ENCODE results near the gene CCNL2. TPM values are rescaled to one million over a fixed set of nuclear protein-coding genes. Genes with fewer than 3 reads are reported as not detected.

The CCNL2 gene
- total and polyA plus RNA-seq, 2 experiments from 2014 or later = 166 to 284 TPM

DNA sequence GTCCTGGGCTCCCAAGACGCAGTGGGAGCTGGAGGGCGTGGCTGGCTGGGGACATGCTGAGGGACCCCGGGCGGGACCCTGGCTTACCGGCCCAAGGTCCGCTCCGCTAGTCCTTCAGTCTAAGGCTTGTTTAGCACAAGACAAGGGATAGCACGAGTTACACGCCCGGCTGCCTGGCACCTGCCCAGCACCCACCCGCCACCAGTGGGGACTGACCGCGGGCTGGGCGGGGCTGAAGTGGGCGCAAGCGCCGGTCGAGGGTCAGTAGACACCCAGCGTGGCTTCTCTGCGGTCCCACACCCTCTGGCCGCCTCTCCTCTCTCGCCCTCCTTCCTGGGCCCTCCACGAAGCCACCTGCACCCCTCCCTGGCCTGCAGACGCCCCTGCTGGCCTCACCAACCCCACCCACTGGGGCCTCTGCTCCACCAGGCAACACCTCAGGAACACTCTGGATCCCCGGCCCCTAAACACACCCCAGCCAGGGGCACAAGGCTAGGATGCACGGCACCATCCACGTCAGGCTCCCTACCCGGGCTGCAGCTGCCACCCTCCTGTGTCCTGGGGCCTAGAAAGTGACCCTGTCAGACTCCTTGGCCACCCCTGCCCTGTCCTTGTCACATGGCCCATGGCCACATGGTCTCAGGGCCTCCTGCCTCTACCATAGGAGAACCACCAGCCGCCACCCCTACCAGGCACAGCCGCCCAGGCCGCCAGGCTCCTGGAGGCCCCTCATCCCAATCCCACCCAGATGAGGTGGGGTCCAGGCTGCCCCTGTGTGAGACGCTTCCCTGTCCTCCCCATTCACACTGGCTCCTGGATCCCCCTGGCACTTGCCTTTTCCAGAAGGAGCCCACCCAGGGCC, 62.0 kb downstream of the CCNL2 start:
- H3K4me1 ChIP-seq (ENCODE audit: insufficient read depth) = no peaks in the 10 kb centered on the region
- H3K27ac ChIP-seq = no peak overlapping the region
- no peak overlapping the region for H2AFZ ChIP-seq
- H3K36me3 ChIP-seq (replicated peaks; ENCODE audit: insufficient read depth, low read depth) = no peaks in the 10 kb centered on the region
- no peaks in the 10 kb centered on the region for H3K27me3 ChIP-seq
- no peaks in the 10 kb centered on the region for H4K20me1 ChIP-seq (ENCODE audit: insufficient read depth, poor library complexity, severe bottlenecking)
- DNase-seq (ENCODE audit: low spot score) = no peak
- H3K4me2 ChIP-seq = no peak overlapping the region
- no peaks in the 10 kb centered on the region for H3K79me2 ChIP-seq
- WGBS (ENCODE audit: low lambda C conversion rate, missing lambda C conversion rate) = 97% methylated on average over 31 of the region's 32 CpGs
- H3K9me2 ChIP-seq (replicated peaks; ENCODE audit: insufficient read depth) = no peaks in the 10 kb centered on the region
- no peaks in the 10 kb centered on the region for H3K9me3 ChIP-seq (ENCODE audit: low read depth)
- TF ChIP-seq EZH2phosphoT487 (IDR thresholded peaks at IDR 0.05; ENCODE audit: low read depth, severe bottlenecking, unreplicated experiment) = no peak
- TF ChIP-seq, protein P1, sequence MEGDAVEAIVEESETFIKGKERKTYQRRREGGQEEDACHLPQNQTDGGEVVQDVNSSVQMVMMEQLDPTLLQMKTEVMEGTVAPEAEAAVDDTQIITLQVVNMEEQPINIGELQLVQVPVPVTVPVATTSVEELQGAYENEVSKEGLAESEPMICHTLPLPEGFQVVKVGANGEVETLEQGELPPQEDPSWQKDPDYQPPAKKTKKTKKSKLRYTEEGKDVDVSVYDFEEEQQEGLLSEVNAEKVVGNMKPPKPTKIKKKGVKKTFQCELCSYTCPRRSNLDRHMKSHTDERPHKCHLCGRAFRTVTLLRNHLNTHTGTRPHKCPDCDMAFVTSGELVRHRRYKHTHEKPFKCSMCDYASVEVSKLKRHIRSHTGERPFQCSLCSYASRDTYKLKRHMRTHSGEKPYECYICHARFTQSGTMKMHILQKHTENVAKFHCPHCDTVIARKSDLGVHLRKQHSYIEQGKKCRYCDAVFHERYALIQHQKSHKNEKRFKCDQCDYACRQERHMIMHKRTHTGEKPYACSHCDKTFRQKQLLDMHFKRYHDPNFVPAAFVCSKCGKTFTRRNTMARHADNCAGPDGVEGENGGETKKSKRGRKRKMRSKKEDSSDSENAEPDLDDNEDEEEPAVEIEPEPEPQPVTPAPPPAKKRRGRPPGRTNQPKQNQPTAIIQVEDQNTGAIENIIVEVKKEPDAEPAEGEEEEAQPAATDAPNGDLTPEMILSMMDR (IDR thresholded peaks at IDR 0.05; ENCODE audit: poor library complexity) = no peak
- TF ChIP-seq EZH2 (IDR thresholded peaks at IDR 0.05; ENCODE audit: borderline replicate concordance) = no peak
- H3K4me3 ChIP-seq = no peak overlapping the region

- Histone ChIP-seq H3K4me1 (ENCODE audit: insufficient read depth) (peaks cover 2% of the 10 kb centered on the region), H2AFZ (no peak overlapping the region), H3K27me3 (no peaks in the 10 kb centered on the region), H4K20me1 (ENCODE audit: insufficient read depth, poor library complexity, severe bottlenecking) (no peaks in the 10 kb centered on the region), H3K9me2 (replicated peaks; ENCODE audit: insufficient read depth) (no peaks in the 10 kb centered on the region), H3K27ac (no peak overlapping the region), H3K4me3 (no peak overlapping the region), H3K4me2 (no peak overlapping the region), H3K9me3 (ENCODE audit: low read depth) (no peaks in the 10 kb centered on the region), H3K79me2 (no peaks in the 10 kb centered on the region), H3K36me3 (replicated peaks; ENCODE audit: insufficient read depth, low read depth) (no peaks in the 10 kb centered on the region)
- TF ChIP-seq, protein P1 (IDR thresholded peaks at IDR 0.05; ENCODE audit: poor library complexity) = no peak
- TF ChIP-seq EZH2 (IDR thresholded peaks at IDR 0.05; ENCODE audit: borderline replicate concordance) = no peak
- no peak for TF ChIP-seq EZH2phosphoT487 (IDR thresholded peaks at IDR 0.05; ENCODE audit: low read depth, severe bottlenecking, unreplicated experiment)
- DNase-seq (ENCODE audit: low spot score) = no peak
- 97% methylated on average over 23 of the region's 26 CpGs for WGBS (ENCODE audit: low lambda C conversion rate, missing lambda C conversion rate)
Observed at GRCh38 chr1:1336446-1336845, 62.7 kb downstream of the CCNL2 start.

DNA sequence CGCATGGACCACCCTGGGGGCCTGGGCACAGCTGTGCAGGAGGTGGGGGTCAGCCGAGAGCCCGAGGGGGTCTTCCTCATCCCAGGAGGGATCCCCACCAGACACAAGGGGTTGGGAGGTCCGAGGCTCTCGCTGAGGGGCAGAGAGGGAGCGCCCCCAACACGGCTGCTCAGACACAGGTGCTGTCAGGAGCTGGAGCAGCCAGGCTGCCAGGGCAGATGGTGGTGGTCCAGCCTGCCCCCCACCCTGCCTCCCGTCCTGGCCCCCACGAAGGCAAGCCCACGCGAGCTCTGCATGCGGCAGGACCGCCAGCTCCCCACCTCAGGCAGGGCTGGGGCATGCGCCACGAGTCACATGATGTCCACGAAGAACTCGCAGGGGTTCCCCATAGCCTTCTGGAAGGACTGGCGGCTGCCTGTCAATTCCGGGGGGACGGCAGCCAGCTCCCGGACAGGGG, 63.3 kb downstream of the CCNL2 start:
- Histone ChIP-seq H4K20me1 (ENCODE audit: insufficient read depth, poor library complexity, severe bottlenecking) (no peaks in the 10 kb centered on the region), H3K27me3 (no peaks in the 10 kb centered on the region), H3K79me2 (no peaks in the 10 kb centered on the region), H3K9me3 (ENCODE audit: low read depth) (no peaks in the 10 kb centered on the region), H2AFZ (no peak overlapping the region), H3K9me2 (replicated peaks; ENCODE audit: insufficient read depth) (no peaks in the 10 kb centered on the region), H3K4me2 (no peak overlapping the region), H3K4me3 (no peak overlapping the region), H3K4me1 (ENCODE audit: insufficient read depth) (peaks cover 8% of the 10 kb centered on the region), H3K36me3 (replicated peaks; ENCODE audit: insufficient read depth, low read depth) (no peaks in the 10 kb centered on the region), H3K27ac (no peak overlapping the region)
- no peak for DNase-seq (ENCODE audit: low spot score)
- TF ChIP-seq EZH2phosphoT487 (IDR thresholded peaks at IDR 0.05; ENCODE audit: low read depth, severe bottlenecking, unreplicated experiment) (no peak), EZH2 (IDR thresholded peaks at IDR 0.05; ENCODE audit: borderline replicate concordance) (no peak)
- TF ChIP-seq, protein P1 (IDR thresholded peaks at IDR 0.05; ENCODE audit: poor library complexity) = no peak
- 100% methylated on average over 11 of the region's 21 CpGs for WGBS (ENCODE audit: low lambda C conversion rate, missing lambda C conversion rate)

Small RNA genes lying within 50 kb of the gene (microRNA-seq; reads per million reads assigned to microRNA genes)
- 2.2 reads per million for gene MIR6808

Other genes starting within 250 kb of the CCNL2 start
- not detected in 2 replicates for gene TTLL10, start 225.5 kb downstream of the CCNL2 start, total RNA-seq
- gene TTLL10, start 225.5 kb downstream of the CCNL2 start, polyA plus RNA-seq = 0.38 and 0.69 TPM in 2 replicates
- not detected in 2 replicates for gene TNFRSF18, start 192.7 kb downstream of the CCNL2 start, total RNA-seq
- 0.86 and 1.3 TPM in 2 replicates for gene TNFRSF18, start 192.7 kb downstream of the CCNL2 start, polyA plus RNA-seq
- gene TNFRSF4, start 185.2 kb downstream of the CCNL2 start, total RNA-seq = 0.28 TPM in 1 of 2 replicates, not detected in the other
- gene TNFRSF4, start 185.2 kb downstream of the CCNL2 start, polyA plus RNA-seq = 0.34 TPM in 1 of 2 replicates, not detected in the other
- gene SDF4, start 167.3 kb downstream of the CCNL2 start, total RNA-seq = 110 and 156 TPM in 2 replicates
- gene SDF4, start 167.3 kb downstream of the CCNL2 start, polyA plus RNA-seq = 296 and 311 TPM in 2 replicates
- 28.8 and 28.9 TPM in 2 replicates for gene B3GALT6, start 167.1 kb downstream of the CCNL2 start, total RNA-seq
- 36.3 and 36.9 TPM in 2 replicates for gene B3GALT6, start 167.1 kb downstream of the CCNL2 start, polyA plus RNA-seq
- gene C1QTNF12, start 152.6 kb downstream of the CCNL2 start, total RNA-seq = 3.8 and 4.1 TPM in 2 replicates
- gene C1QTNF12, start 152.6 kb downstream of the CCNL2 start, polyA plus RNA-seq = 5.2 and 6.6 TPM in 2 replicates
- 31.3 and 31.7 TPM in 2 replicates for gene UBE2J2, start 125.5 kb downstream of the CCNL2 start, total RNA-seq
- gene UBE2J2, start 125.5 kb downstream of the CCNL2 start, polyA plus RNA-seq = 66.7 and 81.0 TPM in 2 replicates
- gene SCNN1D, start 118.9 kb downstream of the CCNL2 start, total RNA-seq = 1.0 and 1.8 TPM in 2 replicates
- 3.5 and 3.9 TPM in 2 replicates for gene SCNN1D, start 118.9 kb downstream of the CCNL2 start, polyA plus RNA-seq
- gene ACAP3, start 91.4 kb downstream of the CCNL2 start, total RNA-seq = 50.9 and 56.0 TPM in 2 replicates
- 87.1 and 108 TPM in 2 replicates for gene ACAP3, start 91.4 kb downstream of the CCNL2 start, polyA plus RNA-seq
- gene PUSL1, start 90.7 kb downstream of the CCNL2 start, total RNA-seq = 27.7 and 36.2 TPM in 2 replicates
- gene PUSL1, start 90.7 kb downstream of the CCNL2 start, polyA plus RNA-seq = 27.4 and 37.2 TPM in 2 replicates
- gene INTS11, start 74.7 kb downstream of the CCNL2 start, total RNA-seq = 72.1 and 80.6 TPM in 2 replicates
- 73.7 and 80.4 TPM in 2 replicates for gene INTS11, start 74.7 kb downstream of the CCNL2 start, polyA plus RNA-seq
- 12.8 and 22.9 TPM in 2 replicates for gene CPTP, start 74.5 kb downstream of the CCNL2 start, total RNA-seq
- 43.2 and 45.6 TPM in 2 replicates for gene CPTP, start 74.5 kb downstream of the CCNL2 start, polyA plus RNA-seq
- gene TAS1R3, start 68.1 kb downstream of the CCNL2 start, total RNA-seq = 0.17 TPM in 1 of 2 replicates, not detected in the other
- gene TAS1R3, start 68.1 kb downstream of the CCNL2 start, polyA plus RNA-seq = 0.42 and 1.0 TPM in 2 replicates
- 58.0 and 61.6 TPM in 2 replicates for gene DVL1, start 49.9 kb downstream of the CCNL2 start, total RNA-seq
- gene DVL1, start 49.9 kb downstream of the CCNL2 start, polyA plus RNA-seq = 49.1 and 50.5 TPM in 2 replicates
- 138 and 155 TPM in 2 replicates for gene MXRA8, start 40.8 kb downstream of the CCNL2 start, total RNA-seq
- 242 and 261 TPM in 2 replicates for gene MXRA8, start 40.8 kb downstream of the CCNL2 start, polyA plus RNA-seq
- 92.9 and 105 TPM in 2 replicates for gene AURKAIP1, start 24.1 kb downstream of the CCNL2 start, total RNA-seq
- 238 and 246 TPM in 2 replicates for gene AURKAIP1, start 24.1 kb downstream of the CCNL2 start, polyA plus RNA-seq
- gene MRPL20, start 8.0 kb upstream of the CCNL2 start, total RNA-seq = 107 and 115 TPM in 2 replicates
- gene MRPL20, start 8.0 kb upstream of the CCNL2 start, polyA plus RNA-seq = 176 and 193 TPM in 2 replicates
- gene ANKRD65, start 21.9 kb upstream of the CCNL2 start, total RNA-seq = 2.1 and 6.5 TPM in 2 replicates
- gene ANKRD65, start 21.9 kb upstream of the CCNL2 start, polyA plus RNA-seq = 5.5 and 7.3 TPM in 2 replicates
- gene VWA1, start 36.4 kb upstream of the CCNL2 start, total RNA-seq = 37.7 and 38.1 TPM in 2 replicates
- gene VWA1, start 36.4 kb upstream of the CCNL2 start, polyA plus RNA-seq = 114 and 131 TPM in 2 replicates
- 0.10 TPM in 1 of 2 replicates, not detected in the other for gene ATAD3C, start 50.4 kb upstream of the CCNL2 start, total RNA-seq
- 0.99 and 1.2 TPM in 2 replicates for gene ATAD3C, start 50.4 kb upstream of the CCNL2 start, polyA plus RNA-seq
- gene ATAD3B, start 72.4 kb upstream of the CCNL2 start, total RNA-seq = 11.4 and 13.4 TPM in 2 replicates
- 33.2 and 40.5 TPM in 2 replicates for gene ATAD3B, start 72.4 kb upstream of the CCNL2 start, polyA plus RNA-seq
- 15.5 and 16.7 TPM in 2 replicates for gene ATAD3A, start 112.8 kb upstream of the CCNL2 start, total RNA-seq
- 46.7 and 49.4 TPM in 2 replicates for gene ATAD3A, start 112.8 kb upstream of the CCNL2 start, polyA plus RNA-seq
- 4.3 and 6.2 TPM in 2 replicates for gene TMEM240, start 141.3 kb upstream of the CCNL2 start, total RNA-seq
- gene TMEM240, start 141.3 kb upstream of the CCNL2 start, polyA plus RNA-seq = 2.1 and 2.6 TPM in 2 replicates
- gene SSU72, start 175.5 kb upstream of the CCNL2 start, total RNA-seq = 75.7 and 85.0 TPM in 2 replicates
- gene SSU72, start 175.5 kb upstream of the CCNL2 start, polyA plus RNA-seq = 192 and 203 TPM in 2 replicates
- gene FNDC10, start 200.8 kb upstream of the CCNL2 start, total RNA-seq = 0.96 and 2.1 TPM in 2 replicates
- gene FNDC10, start 200.8 kb upstream of the CCNL2 start, polyA plus RNA-seq = 6.0 and 8.8 TPM in 2 replicates
- gene MIB2, start 216.2 kb upstream of the CCNL2 start, total RNA-seq = 34.8 and 47.5 TPM in 2 replicates
- gene MIB2, start 216.2 kb upstream of the CCNL2 start, polyA plus RNA-seq = 75.3 and 121 TPM in 2 replicates
- gene MMP23B, start 232.8 kb upstream of the CCNL2 start, total RNA-seq = 48.0 and 73.4 TPM in 2 replicates
- 136 and 184 TPM in 2 replicates for gene MMP23B, start 232.8 kb upstream of the CCNL2 start, polyA plus RNA-seq

Measured in hepatocyte (in vitro differentiated cells).